DMS53 treated with DMSO at 0.1 percent for 48 hours (cell line): Measurements from ENCODE around the gene UNK.
"Not testable (repeated sequence)": the region's sequence is repeated elsewhere in the genome, so short reads cannot be mapped to it uniquely, and the experiment has no call there.

Experiments used
- DNase-seq: peaks from one replicate; lab custom pipeline; 2025; ENCODE audit not compliant: unreplicated experiment; lab: John Stamatoyannopoulos, UW

UNK gene

DNA sequence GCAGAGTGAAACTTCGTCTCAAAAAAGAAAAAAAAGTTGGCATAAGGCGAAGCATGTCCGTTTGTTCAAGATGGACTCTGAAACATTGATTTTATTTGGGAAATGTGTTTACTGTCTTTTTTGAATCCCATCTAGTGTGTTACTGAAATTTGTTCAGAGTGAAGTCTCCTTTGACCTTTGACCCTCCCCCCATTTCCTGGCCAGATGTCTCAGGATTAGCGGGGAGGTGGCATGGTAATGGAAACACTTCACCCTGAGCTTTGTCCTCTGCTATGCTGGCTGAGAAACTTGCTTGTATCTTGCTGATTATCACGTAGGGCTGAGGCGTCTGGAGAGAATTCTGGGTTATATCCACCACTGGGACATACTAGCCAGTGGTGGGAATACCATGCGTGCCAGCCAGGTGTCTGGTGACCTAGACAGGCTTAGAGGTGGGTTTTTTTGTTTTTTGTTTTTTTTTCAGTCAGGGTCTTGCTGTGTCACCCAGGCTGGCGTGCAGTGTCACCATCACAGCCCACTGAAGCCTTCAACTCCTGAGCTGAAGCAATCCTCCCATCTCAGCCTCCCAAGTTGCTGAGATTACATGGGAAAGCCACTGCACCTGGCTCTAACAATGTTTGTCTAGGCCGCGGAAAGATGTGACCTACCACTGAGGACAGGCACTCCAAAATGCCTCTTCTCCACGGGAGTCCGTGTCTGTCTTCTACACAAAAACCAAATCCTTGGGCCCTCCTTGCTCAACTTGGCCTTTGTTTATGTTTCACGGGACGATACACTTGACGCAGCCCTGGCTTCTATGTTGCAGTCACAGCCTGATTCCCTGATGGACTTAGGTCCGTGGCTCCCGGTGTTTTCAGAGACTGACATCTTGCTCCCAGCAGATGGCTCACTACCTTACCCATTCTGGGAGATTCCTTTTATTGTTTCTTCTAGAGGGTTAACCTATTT lies 13.0 kb upstream of the UNK start:
- DNase-seq = peak; percentile 35

- no peak for DNase-seq
These were observed 11.3 kb upstream of the UNK start for GRCh38 chr17:75773121-75773807.

GRCh38 chr17:75773808-75774470 lies 10.7 kb upstream of the UNK start:
- no peak for DNase-seq

DNA sequence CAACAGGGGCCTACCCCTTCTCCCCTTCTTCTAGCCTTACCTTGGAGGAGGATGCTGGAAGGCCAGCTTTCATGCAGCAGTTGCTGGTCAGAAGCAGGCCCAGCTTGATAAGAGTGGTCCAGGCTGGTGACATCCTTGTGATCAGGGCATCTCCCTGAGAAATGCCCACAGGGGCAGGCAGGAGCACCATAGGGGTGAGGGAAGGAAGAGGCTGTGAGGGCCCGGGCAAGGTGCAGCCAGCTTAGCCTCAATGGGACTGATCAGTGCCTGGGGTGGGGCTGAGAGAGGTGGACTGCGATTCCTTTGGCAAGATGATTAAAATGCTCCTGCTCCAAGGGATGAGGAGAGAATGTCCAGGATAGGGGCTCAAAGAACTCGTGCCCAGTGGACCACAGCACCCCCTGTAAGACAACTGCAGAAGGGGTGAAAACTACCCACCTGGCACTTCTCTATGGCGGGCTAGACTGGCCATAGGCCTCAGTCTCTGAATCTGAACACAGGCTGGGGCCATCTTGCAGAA lies 10.1 kb upstream of the UNK start:
- DNase-seq = no peak

- DNase-seq = no peak
These were observed 9.5 kb upstream of the UNK start for GRCh38 chr17:75774991-75775668.

- peak; percentile 64 for DNase-seq
These were observed 8.0 kb upstream of the UNK start for GRCh38 chr17:75776386-75777295.

DNA sequence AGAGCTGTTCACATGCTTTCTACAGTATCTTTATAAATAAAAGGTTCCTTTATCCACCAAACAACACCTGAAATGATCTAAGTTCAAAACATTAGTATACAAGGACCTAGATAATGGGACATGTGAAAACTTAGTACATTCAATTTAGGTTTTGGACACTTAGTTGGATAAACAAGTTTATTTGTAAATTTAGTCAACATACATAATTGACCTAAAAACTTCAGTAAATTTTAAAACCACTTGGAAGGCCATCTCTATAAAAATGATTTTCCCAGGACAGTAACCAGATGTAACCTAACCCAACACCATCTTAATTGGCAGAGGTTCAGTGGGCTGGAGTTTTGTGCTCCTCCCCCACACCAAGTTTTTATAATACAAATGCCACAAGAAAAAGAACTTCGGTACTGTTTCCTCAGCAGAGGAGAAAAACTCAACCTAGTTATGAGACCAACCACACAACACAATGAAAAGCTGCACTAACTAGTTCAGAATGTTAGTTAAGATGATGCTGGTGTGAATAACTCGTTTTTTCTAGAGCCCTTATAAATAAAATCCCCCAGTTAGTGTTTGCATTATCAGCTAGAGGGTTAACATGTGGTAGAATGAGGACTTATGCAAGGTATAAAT lies 7.2 kb upstream of the UNK start:
- no peak for DNase-seq

- not testable (repeated sequence) for DNase-seq
These were observed 6.3 kb upstream of the UNK start for GRCh38 chr17:75778066-75778860.

- DNase-seq = peak; percentile 36
These were observed 5.8 kb upstream of the UNK start for GRCh38 chr17:75778861-75779249.

DNA sequence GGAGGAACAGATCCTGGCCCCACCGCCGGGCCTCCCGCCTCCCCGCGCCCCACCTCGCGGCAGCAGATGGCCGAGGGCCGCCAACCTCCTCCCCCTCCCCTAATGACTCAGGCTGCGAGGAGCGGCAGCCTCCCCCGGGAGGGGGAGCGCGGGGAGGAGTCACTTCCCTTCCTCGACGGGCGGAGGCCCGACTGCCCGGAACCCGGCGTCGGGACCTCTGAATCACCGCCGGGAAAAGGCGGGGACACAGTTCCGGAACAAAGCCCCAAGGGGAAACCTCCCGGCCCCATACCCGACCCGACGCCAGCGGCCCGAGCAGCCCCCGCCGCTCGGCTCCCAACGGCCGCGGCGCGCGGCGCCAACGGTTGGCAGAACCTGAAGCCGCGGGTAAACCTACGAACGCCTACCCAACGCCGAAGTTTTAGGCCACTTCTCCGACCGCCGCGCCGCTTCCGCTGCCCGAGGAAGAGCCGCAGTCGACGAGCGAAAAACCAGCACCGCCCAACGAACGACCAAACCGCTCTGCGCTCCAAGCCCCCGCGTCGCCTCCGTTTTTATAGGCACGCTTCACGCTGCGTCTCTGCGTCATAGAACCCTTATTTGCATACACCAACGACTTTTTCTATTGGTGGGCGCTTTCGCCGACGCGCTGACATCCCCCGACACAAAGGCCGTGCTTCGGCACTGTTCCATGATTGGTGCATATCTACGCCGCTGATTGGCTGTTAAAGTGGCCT lies 5.2 kb upstream of the UNK start:
- DNase-seq = peak; percentile 100

- DNase-seq = no peak
These were observed 4.4 kb upstream of the UNK start for GRCh38 chr17:75779987-75780889.

- peak; percentile 88 for DNase-seq
These were observed 1.4 kb upstream of the UNK start for GRCh38 chr17:75783069-75783783.

DNA sequence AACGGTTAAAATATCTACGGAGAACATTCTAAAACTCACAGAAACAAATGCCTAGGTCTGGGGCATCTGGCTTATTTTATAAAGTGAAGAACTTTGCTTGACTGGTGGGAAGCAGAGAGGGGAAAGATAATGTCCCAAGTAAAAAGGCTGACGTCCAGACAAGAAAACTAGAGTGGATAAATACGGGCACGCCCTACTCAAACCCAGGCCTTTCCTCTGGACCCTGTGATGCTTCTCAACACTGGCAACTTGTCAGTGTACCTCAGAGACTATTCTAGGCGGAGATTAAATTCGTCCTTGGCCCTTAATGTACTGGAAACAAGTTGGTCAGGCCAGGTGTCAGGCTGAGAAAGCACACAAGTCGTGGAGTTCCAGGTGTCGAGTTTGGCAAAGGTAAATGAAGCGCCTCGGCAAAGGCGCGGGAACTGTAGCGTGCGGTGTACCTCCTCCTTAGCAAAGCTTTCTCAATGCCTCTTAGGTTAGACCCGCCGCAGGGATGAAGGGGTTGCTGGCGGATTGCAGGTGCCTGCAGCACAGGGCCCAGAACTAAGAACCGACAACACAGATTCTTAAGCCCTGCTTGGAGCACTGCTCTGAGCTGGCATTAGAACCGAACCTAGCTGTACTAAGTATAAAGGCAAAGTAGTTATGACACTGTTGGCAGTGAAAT lies 668 bp upstream of the UNK start:
- peak; percentile 65 for DNase-seq

GRCh38 chr17:75785016-75785890 lies 647 bp downstream of the UNK start:
- peak; percentile 84 for DNase-seq

DNA sequence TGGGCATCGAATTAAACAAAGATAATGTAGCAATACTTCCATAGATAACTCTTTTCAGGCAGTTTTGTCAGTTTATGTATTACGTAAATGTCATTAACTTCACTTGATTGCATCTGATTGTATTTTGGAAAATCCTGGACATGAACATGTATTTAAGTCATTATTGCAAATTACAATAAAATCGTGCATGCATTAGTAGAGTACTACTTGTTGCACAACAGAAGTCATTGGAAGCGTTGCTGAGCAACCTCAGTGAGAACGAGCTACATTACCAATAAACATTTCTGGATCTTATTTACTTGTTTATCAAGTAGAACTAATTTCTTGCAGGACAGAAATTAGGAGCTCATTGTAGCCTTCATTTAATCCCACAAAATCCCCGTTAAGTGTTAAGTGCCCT lies 6.6 kb downstream of the UNK start:
- no peak for DNase-seq
